ENCODE results near the gene TMEM63C.

- TF ChIP-seq CTCF (IDR thresholded peaks at IDR 0.05) = no peak
- no peak for TF ChIP-seq POLR2A (IDR thresholded peaks at IDR 0.05)
Observed at GRCh38 chr14:77197988-77198387, 16.4 kb downstream of the TMEM63C start.
